Trophoblast cell (in vitro differentiated cells and primary cell): ENCODE measurements around the gene PIP5K1B.

ENCODE experiments used
- DNase-seq, 2 donors: peaks; one replicate each; pipeline ENCODE4 v3.0.0-alpha.2; 2016
- H2AFZ ChIP-seq: 2 replicates; pipeline ENCODE4 v1.6.1; 2013; ENCODE audit warnings: low read length, moderate library complexity, mild to moderate bottlenecking; ENCODE audit not compliant: insufficient read depth, poor library complexity
- H2AK5ac ChIP-seq: 2 replicates; pipeline ENCODE4 v1.6.1; 2013; ENCODE audit warnings: mild to moderate bottlenecking, low read length
- H2BK120ac ChIP-seq: 2 replicates; pipeline ENCODE4 v1.6.1; 2013; ENCODE audit warnings: low read length, mild to moderate bottlenecking, moderate library complexity; ENCODE audit not compliant: insufficient read depth, poor library complexity
- H2BK12ac ChIP-seq: 2 replicates; pipeline ENCODE4 v1.6.1; 2013; ENCODE audit warnings: mild to moderate bottlenecking, low read length, moderate library complexity
- H2BK5ac ChIP-seq: 2 replicates; pipeline ENCODE4 v1.6.1; 2013; ENCODE audit warnings: low read length, low read depth, moderate library complexity, mild to moderate bottlenecking; ENCODE audit not compliant: poor library complexity
- H3K14ac ChIP-seq: 2 replicates; pipeline ENCODE4 v1.6.1; 2013; ENCODE audit warnings: mild to moderate bottlenecking, low read length
- H3K18ac ChIP-seq: 2 replicates; pipeline ENCODE4 v1.6.1; 2013; ENCODE audit warnings: mild to moderate bottlenecking, low read length
- H3K23ac ChIP-seq: 2 replicates; pipeline ENCODE4 v1.6.1; 2013; ENCODE audit warnings: low read length
- H3K27ac ChIP-seq: 2 replicates; pipeline ENCODE4 v1.5.1; 2013; ENCODE audit warnings: low read depth, mild to moderate bottlenecking, inconsistent platforms, low read length, moderate library complexity
- H3K27me3 ChIP-seq: 2 replicates; pipeline ENCODE4 v1.6.1; 2013; ENCODE audit warnings: inconsistent platforms, mild to moderate bottlenecking, low read length, moderate library complexity; ENCODE audit not compliant: insufficient read depth
- H3K36me3 ChIP-seq, 2 experiments: 1 replicate in 1 of 2; 2 replicates in 1 of 2; pipeline ENCODE4 v1.6.1; 2013; ENCODE audit warnings: low read length in 2 of 2, mild to moderate bottlenecking in 2 of 2, moderate library complexity in 1 of 2; ENCODE audit not compliant: insufficient read depth in 2 of 2, control insufficient read depth in 1 of 2
- H3K4ac ChIP-seq: 2 replicates; pipeline ENCODE4 v1.6.1; 2013; ENCODE audit warnings: low read depth, mild to moderate bottlenecking, low read length, moderate library complexity
- H3K4me1 ChIP-seq, 2 experiments: 1 replicate in 1 of 2; 2 replicates in 1 of 2; pipeline ENCODE4 v1.6.1; 2013; ENCODE audit warnings: low read length in 2 of 2, mild to moderate bottlenecking in 2 of 2, moderate library complexity in 1 of 2; ENCODE audit not compliant: insufficient read depth in 2 of 2, control insufficient read depth in 1 of 2
- H3K4me2 ChIP-seq: 2 replicates; pipeline ENCODE4 v1.6.1; 2013; ENCODE audit warnings: inconsistent platforms, mild to moderate bottlenecking, low read length, moderate library complexity
- H3K4me3 ChIP-seq: 2 replicates; pipeline ENCODE4 v1.5.1; 2013; ENCODE audit warnings: mild to moderate bottlenecking, low read depth, low read length, inconsistent platforms
- H3K79me1 ChIP-seq: one replicate; pipeline ENCODE4 v1.6.1; 2013; ENCODE audit warnings: low read length
- H3K79me2 ChIP-seq: 2 replicates; pipeline ENCODE4 v1.6.1; 2013; ENCODE audit warnings: low read length, mild to moderate bottlenecking; ENCODE audit not compliant: control insufficient read depth, insufficient read depth, poor library complexity
- H3K9ac ChIP-seq: 2 replicates; pipeline ENCODE4 v1.6.1; 2013; ENCODE audit warnings: mild to moderate bottlenecking, low read length
- H3K9me3 ChIP-seq: 2 replicates; pipeline ENCODE4 v1.6.1; 2013; ENCODE audit warnings: low read depth, mild to moderate bottlenecking, control low read depth, inconsistent platforms, low read length; ENCODE audit not compliant: insufficient read depth
- H4K12ac ChIP-seq: 2 replicates; pipeline ENCODE4 v1.6.1; 2013; ENCODE audit warnings: low read depth, mild to moderate bottlenecking, low read length, moderate library complexity
- H4K8ac ChIP-seq: 2 replicates; pipeline ENCODE4 v1.6.1; 2013; ENCODE audit warnings: low read depth, mild to moderate bottlenecking, low read length, moderate library complexity
- H4K91ac ChIP-seq: one replicate; pipeline ENCODE4 v1.6.1; 2013; ENCODE audit warnings: low read depth, mild to moderate bottlenecking, low read length, moderate library complexity
- WGBS: extraction: QIAGEN DNeasy Blood & Tissue Kit; methylation state at CpG from one replicate; pipeline ENCODE4 v1.1.7; 2013; ENCODE audit warnings: missing lambda C conversion rate; ENCODE audit not compliant: insufficient read length, insufficient coverage; ENCODE audit errors: extremely low coverage; 5-methylcytosine and 5-hydroxymethylcytosine counted together

PIP5K1B gene

DNA sequence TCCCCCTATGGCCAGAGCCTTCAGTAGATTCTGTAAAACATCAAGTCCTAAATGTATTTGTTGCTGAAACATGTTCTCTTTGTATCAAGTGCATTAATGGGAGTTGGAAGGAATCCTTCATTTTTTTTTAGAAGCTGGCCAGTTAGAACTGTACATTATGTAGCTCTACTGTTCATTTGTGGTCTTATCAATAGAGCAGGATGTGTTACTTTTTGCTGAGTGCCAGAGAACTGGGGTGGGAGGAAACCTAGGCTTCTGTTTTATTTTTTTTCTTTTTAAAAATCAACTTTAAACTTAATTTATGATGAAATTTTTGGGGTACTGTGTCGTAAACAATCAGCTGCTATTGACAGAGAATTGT lies 5.1 kb downstream of the PIP5K1B start:
- Histone ChIP-seq H3K27ac (no peak overlapping the region), H3K27me3 (peaks cover 9% of the 10 kb centered on the region), H3K18ac (no peak overlapping the region), H3K79me2 (no peaks in the 10 kb centered on the region), H3K9ac (no peak overlapping the region), H3K9me3 (no peaks in the 10 kb centered on the region), H3K36me3 (no peaks in the 10 kb centered on the region), H2AK5ac (no peak overlapping the region), H2BK5ac (no peak overlapping the region), H2BK120ac (no peak overlapping the region), H3K4ac (no peak overlapping the region), H3K14ac (no peak overlapping the region), H2AFZ (no peak overlapping the region), H3K4me3 (no peak overlapping the region), H4K12ac (no peak overlapping the region), H3K79me1 (no peaks in the 10 kb centered on the region), H3K4me2 (no peak overlapping the region), H3K23ac (no peak overlapping the region), H2BK12ac (no peak overlapping the region), H3K4me1 (peaks cover 0 to 6% of the 10 kb centered on the region in 2 experiments), H4K8ac (no peak overlapping the region), H4K91ac (no peak overlapping the region)
- no CpG with 5 or more reads among the region's 1 CpG for WGBS
- DNase-seq = no peak

DNA sequence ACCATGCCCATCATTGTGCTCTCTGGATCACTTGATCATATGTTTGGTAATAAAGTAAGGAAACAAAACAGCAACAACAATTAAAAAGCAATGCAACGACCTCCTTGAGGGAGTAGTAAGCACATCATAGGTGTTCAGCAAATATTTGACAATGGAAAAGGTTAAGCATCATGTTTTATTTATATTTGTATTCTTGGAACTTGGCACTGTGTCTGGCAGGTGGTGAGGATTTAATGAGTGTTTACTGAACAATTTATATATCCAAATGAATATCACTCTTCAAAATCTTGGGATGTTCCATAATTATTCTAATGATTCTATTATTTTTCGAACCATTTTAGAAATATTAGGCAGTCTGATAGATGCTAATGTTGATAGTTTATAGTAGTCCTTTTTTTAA lies 6.2 kb downstream of the PIP5K1B start:
- Histone ChIP-seq H3K79me2 (no peaks in the 10 kb centered on the region), H3K14ac (no peak overlapping the region), H4K8ac (no peak overlapping the region), H3K79me1 (no peaks in the 10 kb centered on the region), H2BK5ac (no peak overlapping the region), H3K4ac (no peak overlapping the region), H3K4me1 (no peaks in the 10 kb centered on the region), H3K9ac (no peak overlapping the region), H3K4me2 (no peak overlapping the region), H3K36me3 (no peaks in the 10 kb centered on the region), H4K91ac (no peak overlapping the region), H2AK5ac (no peak overlapping the region), H4K12ac (no peak overlapping the region), H2AFZ (no peak overlapping the region), H3K18ac (no peak overlapping the region), H3K9me3 (no peaks in the 10 kb centered on the region), H2BK120ac (no peak overlapping the region), H3K27ac (no peak overlapping the region), H2BK12ac (no peak overlapping the region), H3K23ac (no peak overlapping the region), H3K4me3 (no peak overlapping the region), H3K27me3 (peaks cover 6% of the 10 kb centered on the region)
- no peak for DNase-seq
- no CpG with 5 or more reads among the region's 2 CpGs for WGBS

DNA sequence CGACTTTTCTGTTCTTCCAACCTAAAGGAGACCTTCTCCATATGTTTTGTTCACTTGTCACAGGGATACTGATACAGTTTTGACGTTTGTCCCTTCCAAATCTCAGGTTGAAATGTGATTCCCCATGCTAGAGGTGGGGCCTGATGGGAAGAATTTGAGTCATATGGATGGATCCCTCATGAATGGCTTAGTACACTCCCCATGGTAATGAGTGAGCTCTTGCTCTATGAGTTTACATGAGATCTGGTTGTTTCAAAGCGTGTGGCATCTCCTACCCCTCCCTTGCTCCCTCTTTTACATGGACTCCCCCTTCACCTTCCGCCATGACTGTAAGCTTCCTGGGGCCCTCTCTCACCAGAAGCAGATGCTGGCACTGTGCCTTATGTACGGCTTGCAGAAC lies 6.9 kb downstream of the PIP5K1B start:
- no peaks in the 10 kb centered on the region for H3K36me3 ChIP-seq
- no peak overlapping the region for H2AFZ ChIP-seq
- no peak overlapping the region for H2AK5ac ChIP-seq

DNA sequence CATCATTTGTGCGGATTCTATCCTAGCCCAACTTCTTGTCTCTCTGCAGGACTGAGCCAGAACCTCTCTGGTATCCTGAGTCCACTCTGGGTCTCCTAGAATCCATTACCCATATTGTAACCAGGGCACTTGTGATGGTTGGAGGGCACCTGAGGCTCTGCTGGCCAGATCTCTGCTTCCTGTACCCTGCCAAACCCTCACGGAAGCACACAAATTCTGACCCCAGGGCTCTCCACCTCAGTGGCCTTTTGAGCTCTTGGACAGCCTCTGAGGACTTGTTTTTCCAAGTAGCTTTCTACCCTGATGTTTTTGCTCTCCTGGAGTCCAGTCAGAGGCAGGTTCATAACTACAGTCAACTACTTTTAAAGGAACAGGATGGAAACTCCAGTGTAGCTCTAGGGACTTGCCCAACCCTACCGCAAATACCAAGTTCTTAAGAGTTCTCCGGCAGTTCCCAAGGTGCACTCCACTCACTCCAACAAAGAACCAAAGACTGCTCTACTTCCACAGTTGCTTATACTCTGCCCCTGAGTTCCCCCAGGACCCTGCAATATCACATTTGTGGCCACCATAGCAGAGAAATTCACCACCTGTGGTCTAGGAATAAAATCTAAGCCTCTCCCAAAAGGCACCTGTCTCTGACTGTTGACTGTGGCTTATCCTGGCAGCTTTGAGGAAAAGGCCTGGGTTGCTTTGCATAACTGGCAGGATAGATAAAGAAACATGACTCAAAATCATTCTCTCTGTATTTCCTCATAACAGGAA lies 9.6 kb downstream of the PIP5K1B start:
- Histone ChIP-seq H4K91ac (no peak overlapping the region), H3K4ac (no peak overlapping the region), H2AK5ac (no peak overlapping the region), H3K27me3 (no peaks in the 10 kb centered on the region), H2BK120ac (no peak overlapping the region), H3K79me2 (no peaks in the 10 kb centered on the region), H3K4me3 (no peak overlapping the region), H3K9me3 (no peaks in the 10 kb centered on the region), H3K9ac (no peak overlapping the region), H3K14ac (no peak overlapping the region), H3K4me1 (no peaks in the 10 kb centered on the region), H3K27ac (no peak overlapping the region), H4K12ac (no peak overlapping the region), H3K79me1 (no peaks in the 10 kb centered on the region), H4K8ac (no peak overlapping the region), H3K23ac (no peak overlapping the region), H2AFZ (no peak overlapping the region), H2BK5ac (no peak overlapping the region), H3K4me2 (no peak overlapping the region), H3K18ac (no peak overlapping the region), H3K36me3 (no peaks in the 10 kb centered on the region), H2BK12ac (no peak overlapping the region)
- no CpG with 5 or more reads among the region's 4 CpGs for WGBS
- no peak for DNase-seq

More for the DNA sequence above, 6.9 kb downstream of the PIP5K1B start:
- no peak overlapping the region for H2BK5ac ChIP-seq
- no peak overlapping the region for H2BK12ac ChIP-seq
- no peak overlapping the region for H4K91ac ChIP-seq
- no peaks in the 10 kb centered on the region for H3K27me3 ChIP-seq
- H3K79me2 ChIP-seq = no peaks in the 10 kb centered on the region
- no peak overlapping the region for H3K4me3 ChIP-seq
- H3K4me2 ChIP-seq = no peak overlapping the region
- H3K23ac ChIP-seq = no peak overlapping the region
- no peak overlapping the region for H3K14ac ChIP-seq
- H4K12ac ChIP-seq = no peak overlapping the region
- no peak overlapping the region for H4K8ac ChIP-seq
- no peak overlapping the region for H3K9ac ChIP-seq
- no peak overlapping the region for H3K18ac ChIP-seq
- no peaks in the 10 kb centered on the region for H3K79me1 ChIP-seq
- H3K4me1 ChIP-seq = no peaks in the 10 kb centered on the region
- H3K9me3 ChIP-seq = no peaks in the 10 kb centered on the region
- H3K4ac ChIP-seq = no peak overlapping the region
- H2BK120ac ChIP-seq = no peak overlapping the region
- no CpG with 5 or more reads among the region's 5 CpGs for WGBS
- H3K27ac ChIP-seq = no peak overlapping the region
- no peak for DNase-seq
